H1 (cell line): ENCODE measurements around the gene C1orf116. TPM values are rescaled to one million over a fixed set of nuclear protein-coding genes. Genes with fewer than 3 reads are reported as not detected.

ENCODE experiments used
- CTCF ChIA-PET: fragments of 300-600 bp; sonication (Branson Sonifier 250); formaldehyde crosslinking; loops from one replicate; lab custom pipeline; 2021; ENCODE audit not compliant: partially characterized antibody; lab: Charles Lee
- POLR2A ChIA-PET: fragments of 300-600 bp; sonication (Branson Sonifier 250); formaldehyde crosslinking; loops from one replicate; lab custom pipeline; 2021; ENCODE audit warnings: inconsistent platforms; ENCODE audit not compliant: partially characterized antibody; lab: Charles Lee
- DNase-seq, 2 experiments: peaks; one replicate each; pipeline versions ENCODE4 v3.0.0 to v3.0.0-alpha.2; 2010 to 2022; ENCODE audit warnings: low spot score in 2 of 2, low read depth in 1 of 2, mixed read lengths in 1 of 2
- FAIRE-seq: peaks from 2 replicates; lab custom pipeline; 2011; peaks lifted over from hg19 to GRCh38; lab: Jason Lieb, UNC
- H2AFZ ChIP-seq: 2 replicates; pipeline ENCODE4 v1.8.1; 2012; ENCODE audit warnings: low read length, inconsistent platforms
- H2AK5ac ChIP-seq: 2 replicates; pipeline ENCODE4 v1.6.1; 2013; ENCODE audit warnings: low read depth, low read length
- H2BK120ac ChIP-seq: replicated peaks from 2 replicates; pipeline ENCODE3; 2013; ENCODE audit warnings: low read depth, low read length, inconsistent platforms
- H2BK12ac ChIP-seq: 2 replicates; pipeline ENCODE4 v1.6.1; 2013; ENCODE audit warnings: low read depth, low read length
- H2BK15ac ChIP-seq: 2 replicates; pipeline ENCODE4 v1.6.1; 2013; ENCODE audit warnings: low read length
- H2BK20ac ChIP-seq: 2 replicates; pipeline ENCODE4 v1.6.1; 2013; ENCODE audit warnings: low read length
- H2BK5ac ChIP-seq: 2 replicates; pipeline ENCODE4 v1.6.1; 2013; ENCODE audit warnings: low read depth, low read length
- H3K14ac ChIP-seq: 2 replicates; pipeline ENCODE4 v1.6.1; 2013; ENCODE audit warnings: inconsistent platforms; ENCODE audit not compliant: insufficient read length
- H3K18ac ChIP-seq: 2 replicates; pipeline ENCODE4 v1.6.1; 2013; ENCODE audit warnings: low read length; ENCODE audit errors: extremely low read depth
- H3K23ac ChIP-seq: 2 replicates; pipeline ENCODE4 v1.6.1; 2013; ENCODE audit warnings: inconsistent platforms; ENCODE audit not compliant: insufficient read length
- H3K23me2 ChIP-seq: 2 replicates; pipeline ENCODE4 v1.6.1; 2013; ENCODE audit warnings: low read depth, low read length
- H3K27ac ChIP-seq: 2 replicates; pipeline ENCODE4 v1.6.1; 2011; ENCODE audit warnings: low read depth, low read length, inconsistent platforms
- H3K27me3 ChIP-seq, 4 experiments: replicated peaks in 1 of 4; 1 replicate in 1 of 4; 2 replicates in 3 of 4; pipeline versions ENCODE4 v1.6.1 to v1.8.1; 2011 to 2013; ENCODE audit warnings: low read length in 3 of 4, mild to moderate bottlenecking in 3 of 4, inconsistent platforms in 2 of 4, mixed read lengths in 2 of 4, moderate library complexity in 1 of 4; ENCODE audit not compliant: control insufficient read depth in 3 of 4, insufficient read depth in 3 of 4; ENCODE audit errors: extremely low read depth in 1 of 4
- H3K36me3 ChIP-seq, 4 experiments: 2 replicates each; pipeline versions ENCODE4 v1.6.1 to v1.8.1; 2011 to 2013; ENCODE audit warnings: mild to moderate bottlenecking in 4 of 4, low read length in 3 of 4, moderate library complexity in 2 of 4, control low read depth in 1 of 4, inconsistent platforms in 1 of 4; ENCODE audit not compliant: insufficient read depth in 4 of 4, control insufficient read depth in 2 of 4
- H3K4ac ChIP-seq: replicated peaks from 2 replicates; pipeline ENCODE3; 2013; ENCODE audit warnings: low read length, low read depth, mixed read lengths, inconsistent platforms; ENCODE audit not compliant: insufficient read length
- H3K4me1 ChIP-seq, 4 experiments: replicated peaks in 1 of 4; 1 replicate in 1 of 4; 2 replicates in 3 of 4; pipeline versions ENCODE4 v1.6.1 to v1.8.1; 2011 to 2013; ENCODE audit warnings: low read length in 3 of 4, inconsistent platforms in 2 of 4, mixed read lengths in 1 of 4; ENCODE audit not compliant: insufficient read depth in 4 of 4, control insufficient read depth in 3 of 4
- H3K4me2 ChIP-seq, 2 experiments: 2 replicates each; pipeline versions ENCODE4 v1.6.1 to v1.8.1; 2011 to 2013; ENCODE audit warnings: low read depth in 2 of 2, low read length in 2 of 2, control low read depth in 1 of 2, inconsistent platforms in 1 of 2, mild to moderate bottlenecking in 1 of 2; ENCODE audit not compliant: insufficient read depth in 1 of 2
- H3K4me3 ChIP-seq, 4 experiments: fragments of 200-600, 300-600 bp in 1 of 4; sonication (generic), shearing (Covaris generic), sonication (Bioruptor Twin) in 1 of 4; 2 replicates each; pipeline versions ENCODE4 v1.5.1 to v1.8.1; 2011 to 2016; ENCODE audit warnings: low read length in 4 of 4, low read depth in 3 of 4, control low read depth in 2 of 4, inconsistent platforms in 2 of 4, mild to moderate bottlenecking in 2 of 4, mixed read lengths in 1 of 4, moderate library complexity in 1 of 4; ENCODE audit not compliant: insufficient read depth in 2 of 4; ENCODE audit errors: extremely low read depth in 1 of 4
- H3K56ac ChIP-seq: replicated peaks from 2 replicates; pipeline ENCODE3; 2013; ENCODE audit warnings: low read depth, mild to moderate bottlenecking, mixed read lengths, low read length, inconsistent platforms; ENCODE audit not compliant: insufficient read length
- H3K79me1 ChIP-seq: 2 replicates; pipeline ENCODE4 v1.6.1; 2013; ENCODE audit warnings: low read depth, low read length, control low read depth
- H3K79me2 ChIP-seq, 2 experiments: 2 replicates each; pipeline versions ENCODE4 v1.6.1 to v1.8.1; 2012 to 2013; ENCODE audit warnings: low read length in 2 of 2, mild to moderate bottlenecking in 2 of 2, inconsistent platforms in 1 of 2; ENCODE audit not compliant: insufficient read depth in 2 of 2, control insufficient read depth in 1 of 2
- H3K9ac ChIP-seq, 4 experiments: replicated peaks in 1 of 4; 1 replicate in 1 of 4; 2 replicates in 3 of 4; pipeline versions ENCODE4 v1.6.1 to v1.8.1; 2011 to 2013; ENCODE audit warnings: low read depth in 3 of 4, low read length in 3 of 4, control low read depth in 2 of 4, mild to moderate bottlenecking in 2 of 4, moderate library complexity in 2 of 4, inconsistent platforms in 1 of 4; ENCODE audit errors: extremely low read depth in 1 of 4
- H3K9me3 ChIP-seq, 2 experiments: 2 replicates each; pipeline versions ENCODE4 v1.6.1 to v1.8.1; 2012 to 2013; ENCODE audit warnings: mild to moderate bottlenecking in 2 of 2, moderate library complexity in 2 of 2, control low read depth in 1 of 2, inconsistent platforms in 1 of 2, low read depth in 1 of 2, low read length in 1 of 2, mixed read lengths in 1 of 2; ENCODE audit not compliant: insufficient read depth in 2 of 2
- H4K20me1 ChIP-seq, 2 experiments: replicated peaks in 1 of 2; 2 replicates each; pipeline versions ENCODE3 to v1.8.1; 2011 to 2013; ENCODE audit warnings: inconsistent platforms in 2 of 2, low read length in 2 of 2, mild to moderate bottlenecking in 1 of 2; ENCODE audit not compliant: insufficient read depth in 2 of 2, control insufficient read depth in 1 of 2
- H4K5ac ChIP-seq: 2 replicates; pipeline ENCODE4 v1.6.1; 2013; ENCODE audit warnings: low read length, low read depth, mixed read lengths, inconsistent platforms; ENCODE audit not compliant: insufficient read length
- H4K8ac ChIP-seq: 2 replicates; pipeline ENCODE4 v1.8.0; 2013; ENCODE audit warnings: mild to moderate bottlenecking, moderate library complexity, low read length, inconsistent platforms; ENCODE audit not compliant: insufficient read depth; ENCODE audit errors: extremely low read depth
- H4K91ac ChIP-seq: replicated peaks from 2 replicates; pipeline ENCODE3; 2013; ENCODE audit warnings: low read length, mixed read lengths, inconsistent platforms; ENCODE audit not compliant: insufficient read length
- ASH2L ChIP-seq: fragments of 200-600, 300-600 bp; sonication (generic); IDR thresholded peaks from one replicate; pipeline ENCODE4 v1.7.1; 2017; ENCODE audit warnings: low read length
- BCL11A ChIP-seq, 2 experiments: IDR thresholded peaks; one replicate each; pipeline ENCODE4 v1.6.1; 2011; ENCODE audit warnings: low read depth in 2 of 2, low read length in 2 of 2, mild to moderate bottlenecking in 2 of 2
- CTBP2 ChIP-seq: IDR thresholded peaks from 2 replicates; pipeline ENCODE4 v1.7.0; 2011; ENCODE audit warnings: borderline replicate concordance, mild to moderate bottlenecking, moderate library complexity, mixed read lengths, low read length; ENCODE audit not compliant: insufficient read depth, insufficient read length
- GABPA ChIP-seq: IDR thresholded peaks from 2 replicates; pipeline ENCODE4 v1.6.1; 2011; ENCODE audit warnings: mild to moderate bottlenecking, low read length, moderate library complexity, borderline replicate concordance; ENCODE audit not compliant: insufficient read depth
- WGBS, 2 experiments: shearing (Covaris generic) in 1 of 2; methylation state at CpG; one replicate each; pipeline versions ENCODE4 v1.1.6 to v1.1.7; 2013 to 2015; ENCODE audit warnings: low lambda C conversion rate in 2 of 2, mixed read lengths in 2 of 2, inconsistent platforms in 1 of 2, low coverage in 1 of 2, missing lambda C conversion rate in 1 of 2; ENCODE audit not compliant: insufficient replicate concordance in 2 of 2, insufficient coverage in 1 of 2, insufficient read length in 1 of 2; ENCODE audit errors: extremely low coverage in 1 of 2, missing lambda C conversion rate in 1 of 2; 5-methylcytosine and 5-hydroxymethylcytosine counted together
- polyA plus RNA-seq, 7 experiments: library from polyadenylated mRNA; depleted of rRNA in 3 of 7; stranded (reverse) in 5 of 7; unstranded in 2 of 7; fragments of >200 nt in 5 of 7; fragments of 200-250 nt in 2 of 7; gene quantifications; 1 replicate in 5 of 7; 2 replicates in 1 of 7; 4 replicates in 1 of 7; pipeline versions ENCODE4 v1.2.1 to v1.2.3, GENCODE V29; 2011 to 2013; ENCODE audit warnings: missing spikeins in 2 of 7, mixed read lengths in 2 of 7
- total RNA-seq: library from RNA; stranded (reverse); fragmentation: NEBNext Ultra II Directional; extraction: Animal tissue kit (Norgen Biotek cat#: 25700); gene quantifications from 2 replicates; pipeline ENCODE4 v1.2.1, GENCODE V29; 2021
- TF ChIP-seq, protein P1 (sequence below): IDR thresholded peaks from 2 replicates; pipeline ENCODE4 v1.6.1; 2012; ENCODE audit warnings: low read length, inconsistent platforms

Gene C1orf116
- total and polyA plus RNA-seq, 2 of the 8 experiments (the other 6 are each of a cell fraction or from before 2014, with no cell fraction given): 2.2 to 3.9 TPM

DNA sequence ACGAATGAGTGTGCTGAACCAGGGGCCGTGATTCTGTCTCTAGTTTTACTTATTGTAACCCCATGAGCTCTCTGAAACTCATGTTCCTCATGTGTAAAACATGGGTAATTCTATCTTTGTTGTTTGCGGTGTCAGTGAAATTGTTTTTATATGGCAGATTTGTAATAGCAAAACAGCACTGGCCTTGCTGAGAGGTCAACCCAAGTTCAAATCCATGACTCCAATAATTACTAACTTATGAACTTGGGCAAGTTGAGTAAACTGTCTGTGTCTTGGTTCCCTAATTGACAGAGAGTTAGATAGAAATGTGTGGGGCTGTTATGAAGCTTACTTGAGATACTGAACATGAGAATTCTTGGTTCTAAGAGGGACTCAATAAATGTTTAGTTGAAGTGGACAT is 17.8 kb downstream of the C1orf116 start:
- H2BK20ac ChIP-seq: no peak overlapping the region
- no peak for FAIRE-seq
- no peak overlapping the region for H3K9ac ChIP-seq

More for the DNA sequence above, 17.8 kb downstream of the C1orf116 start:
- H3K56ac ChIP-seq: no peak overlapping the region
- no peaks in the 10 kb centered on the region for H3K23me2 ChIP-seq
- no peak overlapping the region for H4K8ac ChIP-seq
- H3K9me3 ChIP-seq: no peaks in the 10 kb centered on the region
- H2AFZ ChIP-seq: no peak overlapping the region
- no peaks in the 10 kb centered on the region for H3K79me2 ChIP-seq
- POLR2A ChIA-PET: no interaction called here
- CTCF ChIA-PET: interaction anchor here (1.2 to 4.1 kb wide), 4 partner anchors 10 to 351 kb away, joined by 3 to 22 read pairs (median 4); no protein-coding TSS in a partner anchor
- no peak overlapping the region for H3K4me3 ChIP-seq
- H4K91ac ChIP-seq: no peak overlapping the region
- 98% methylated on average over 3 of the region's 3 CpGs; no CpG with 5 or more reads in 1 of the 2 experiments for WGBS, 2 experiments
- H2BK12ac ChIP-seq: no peak overlapping the region
- H3K4me2 ChIP-seq: no peak overlapping the region
- H3K79me1 ChIP-seq: no peaks in the 10 kb centered on the region
- no peak overlapping the region for H3K14ac ChIP-seq
- H3K27ac ChIP-seq: no peak overlapping the region
- H2BK120ac ChIP-seq: no peak overlapping the region
- no peaks in the 10 kb centered on the region for H3K4me1 ChIP-seq
- no peaks in the 10 kb centered on the region for H3K36me3 ChIP-seq
- no peaks in the 10 kb centered on the region for H3K27me3 ChIP-seq
- no peak overlapping the region for H2BK5ac ChIP-seq
- no peak overlapping the region for H4K5ac ChIP-seq
- H2BK15ac ChIP-seq: no peak overlapping the region
- no peak overlapping the region for H3K4ac ChIP-seq
- no peak for DNase-seq
- H2AK5ac ChIP-seq: no peak overlapping the region
- H3K23ac ChIP-seq: no peak overlapping the region
- TF ChIP-seq ASH2L: no peak
- TF ChIP-seq BCL11A (IDR thresholded peaks at IDR 0.05; ENCODE audit: low read depth in 2 of 2, low read length in 2 of 2): no peak
- TF ChIP-seq GABPA: no peak
- TF ChIP-seq, protein P1, sequence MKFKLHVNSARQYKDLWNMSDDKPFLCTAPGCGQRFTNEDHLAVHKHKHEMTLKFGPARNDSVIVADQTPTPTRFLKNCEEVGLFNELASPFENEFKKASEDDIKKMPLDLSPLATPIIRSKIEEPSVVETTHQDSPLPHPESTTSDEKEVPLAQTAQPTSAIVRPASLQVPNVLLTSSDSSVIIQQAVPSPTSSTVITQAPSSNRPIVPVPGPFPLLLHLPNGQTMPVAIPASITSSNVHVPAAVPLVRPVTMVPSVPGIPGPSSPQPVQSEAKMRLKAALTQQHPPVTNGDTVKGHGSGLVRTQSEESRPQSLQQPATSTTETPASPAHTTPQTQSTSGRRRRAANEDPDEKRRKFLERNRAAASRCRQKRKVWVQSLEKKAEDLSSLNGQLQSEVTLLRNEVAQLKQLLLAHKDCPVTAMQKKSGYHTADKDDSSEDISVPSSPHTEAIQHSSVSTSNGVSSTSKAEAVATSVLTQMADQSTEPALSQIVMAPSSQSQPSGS: no peak
- TF ChIP-seq CTBP2: no peak
- H3K18ac ChIP-seq: no peak overlapping the region
- no peaks in the 10 kb centered on the region for H4K20me1 ChIP-seq
